SIG-M5 (cell line): ENCODE measurements around the gene MYT1.
"Not testable (repeated sequence)": the region's sequence is repeated elsewhere in the genome, so short reads cannot be mapped to it uniquely, and the experiment has no call there.

Experiments used
- DNase-seq: peaks from one replicate; lab custom pipeline; 2025; lab: John Stamatoyannopoulos, UW

The MYT1 gene

GRCh38 chr20:64276817-64277216 is 112.6 kb downstream of the MYT1 start:
- no peak for DNase-seq

- DNase-seq, result no peak
Measured at GRCh38 chr20:64277571-64278316, 113.5 kb downstream of the MYT1 start.

DNA sequence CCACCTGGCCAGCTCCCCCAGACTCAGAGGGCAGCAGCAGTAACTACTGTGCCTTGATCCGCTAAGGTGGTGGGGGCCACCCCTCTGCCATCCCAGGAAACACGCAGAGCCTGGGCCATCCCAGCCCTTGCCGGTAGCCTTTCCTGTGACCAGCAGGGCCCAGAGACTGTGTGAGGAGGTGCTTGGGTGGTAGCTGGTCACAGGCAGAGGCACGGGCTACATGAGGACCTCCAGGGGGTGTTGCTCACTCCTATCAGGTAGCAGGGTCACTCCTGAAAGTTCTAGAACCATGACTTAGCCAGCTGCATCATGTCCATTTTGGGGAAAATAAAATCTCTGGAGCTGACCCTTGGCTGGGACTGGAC is 114.0 kb downstream of the MYT1 start:
- no peak for DNase-seq

- no peak for DNase-seq
Measured at GRCh38 chr20:64279826-64280459, 115.7 kb downstream of the MYT1 start.

DNA sequence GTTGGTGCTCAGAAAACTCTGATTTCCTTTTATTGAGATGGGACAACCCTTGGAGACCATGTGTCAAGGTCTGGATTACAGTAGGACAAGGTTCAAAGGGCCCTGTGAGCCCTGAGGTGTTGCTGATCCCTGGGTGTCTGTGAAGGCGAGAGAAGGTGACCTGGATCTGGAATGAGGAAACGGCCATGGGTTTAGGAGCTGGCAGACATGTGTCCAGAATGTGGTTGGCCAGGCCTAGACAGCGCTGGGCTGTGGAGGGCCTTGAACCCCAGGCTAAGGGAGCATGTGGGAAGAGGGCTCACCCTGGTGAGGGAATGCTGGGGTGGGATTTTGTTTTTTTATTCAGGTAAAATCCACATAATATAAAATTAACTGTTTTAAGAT is 116.2 kb downstream of the MYT1 start:
- no peak for DNase-seq

GRCh38 chr20:64283646-64284045 is 119.4 kb downstream of the MYT1 start:
- no peak for DNase-seq

- DNase-seq, result not testable (repeated sequence)
Measured at GRCh38 chr20:64285579-64286446, 121.6 kb downstream of the MYT1 start.

DNA sequence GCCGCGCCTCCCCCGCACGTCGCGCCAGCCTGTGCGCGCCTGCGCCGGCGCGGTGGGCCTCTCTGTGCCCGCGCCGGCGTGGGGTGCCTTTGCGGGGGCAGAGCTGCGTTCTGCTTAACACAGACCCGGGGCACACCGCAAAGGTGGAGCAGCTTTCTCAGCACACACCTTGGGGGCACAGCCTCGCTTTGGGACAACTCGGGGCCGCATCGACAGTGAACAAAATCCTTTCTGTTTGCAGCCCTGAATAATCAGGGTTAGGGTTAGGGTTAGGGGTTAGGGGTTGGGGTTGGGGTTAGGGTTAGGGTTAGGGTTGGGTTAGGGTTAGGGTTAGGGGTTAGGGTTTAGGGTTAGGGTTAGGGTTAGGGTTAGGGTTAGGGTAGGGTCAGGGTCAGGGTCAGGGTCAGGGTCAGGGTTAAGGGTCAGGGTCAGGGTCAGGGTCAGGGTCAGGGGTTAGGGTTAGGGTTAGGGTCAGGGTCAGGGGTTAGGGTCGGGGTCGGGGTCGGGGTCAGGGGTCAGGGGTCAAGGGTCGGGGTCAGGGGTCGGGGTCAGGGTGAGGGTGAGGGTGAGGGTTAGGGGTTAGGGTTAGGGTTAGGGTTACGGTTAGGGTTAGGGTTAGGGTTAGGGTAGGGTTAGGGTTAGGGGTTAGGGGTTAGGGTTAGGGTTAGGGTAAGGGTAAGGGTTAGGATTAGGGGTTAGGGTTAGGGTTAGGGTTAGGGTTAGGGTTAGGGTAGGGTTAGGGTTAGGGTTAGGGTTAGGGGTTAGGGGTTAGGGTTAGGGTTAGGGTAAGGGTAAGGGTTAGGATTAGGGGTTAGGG is 122.4 kb downstream of the MYT1 start:
- DNase-seq, result not testable (repeated sequence)

GRCh38 chr20:64287264-64287590 is 123.0 kb downstream of the MYT1 start:
- not testable (repeated sequence) for DNase-seq
